Pancreas (tissue), 10 donors: ENCODE measurements around the gene FCRL6. TPM values are rescaled to one million over a fixed set of nuclear protein-coding genes. Genes with fewer than 3 reads are reported as not detected.

Source experiments
- ATAC-seq, 4 donors: fragments of 200-7000 bp; cut with Tn5 transposase; one replicate each; pipeline versions ENCODE4 v1.8.0 to v1.9.1; 2020; ENCODE audit warnings: mild to moderate bottlenecking in 4 of 4, moderate library complexity in 4 of 4
- DNase-seq, 6 donors: peaks; one replicate each; pipeline ENCODE4 v3.0.0-alpha.2; 2020
- FAIRE-seq: peaks from 2 replicates; lab custom pipeline; 2012; peaks lifted over from hg19 to GRCh38; lab: Jason Lieb, UNC
- H3K27ac ChIP-seq, 4 donors: fragments of 200-600 bp; sonication (generic); 1 replicate in 3 of 4; 2 replicates in 1 of 4; pipeline versions ENCODE4 v1.5.0 to v1.8.0; 2020
- H3K27me3 ChIP-seq, 4 donors: fragments of 200-600 bp; one replicate each; pipeline ENCODE4 v1.8.0; 2021
- H3K36me3 ChIP-seq, 3 donors: fragments of 200-600 bp; sonication (generic) in 1 of 3; one replicate each; pipeline versions ENCODE4 v1.5.0 to v1.8.0; 2020 to 2021
- H3K4me1 ChIP-seq, 3 donors: fragments of 200-600 bp; one replicate each; pipeline ENCODE4 v1.8.0; 2021
- H3K4me3 ChIP-seq, 4 donors: fragments of 200-600 bp; sonication (generic) in 2 of 4; one replicate each; pipeline versions ENCODE4 v1.5.0 to v1.8.0; 2020 to 2021
- H3K9me3 ChIP-seq, 4 donors: fragments of 200-600 bp; one replicate each; pipeline ENCODE4 v1.8.0; 2021
- WGBS, 2 donors: extraction: QIAGEN DNeasy Blood & Tissue Kit; methylation state at CpG; one replicate each; pipeline ENCODE4 v1.1.7; 2013; 5-methylcytosine and 5-hydroxymethylcytosine counted together
- intact Hi-C, 3 donors: fragments of 100-400 bp; cut with DNase I; formaldehyde crosslinking; loops; one replicate each; pipeline versions ENCODE4 v1.11.1 to v1.14.2; 2022
- polyA plus RNA-seq, 2 donors: library from polyadenylated mRNA; stranded (reverse); fragments of 200-250 nt; gene quantifications; one replicate each; pipeline ENCODE4 v1.2.3, GENCODE V29; 2013
- total RNA-seq, 6 donors: library from RNA; stranded (reverse); fragmentation: NEBNext Ultra II Directional in 4 of 6; extraction: Animal tissue kit (Norgen Biotek cat#: 25700) in 4 of 6; gene quantifications; one replicate each; pipeline versions ENCODE4 v1.2.1 to v1.2.4, GENCODE V29; 2021 to 2023
- TF ChIP-seq, protein P1 (sequence below), 4 donors: fragments of 200-600 bp; sonication (generic) in 3 of 4; IDR thresholded peaks; one replicate each; pipeline versions ENCODE4 v1.5.0 to v1.8.0; 2021; ENCODE audit warnings: antibody characterized with exemption in 4 of 4
- donor health status: healthy with polysubstance abuse.
- donor health status: DM: no; HTN: no; CAD: no; lungs with moderate emphysema.
- donor health status: DM: no; HTN: no; CAD: no.
- donor health status: control.
- donor health status: control.
- donor health status: Bipolar disorder and iron deficiency.
- donor health status: DM: yes; HTN: yes; CAD: no.
- donor health status: DM: no; HTN: no; CAD: no.
- donor health status: DM: no; HTN: no; CAD: no.
- donor health status: DM: yes; HTN: yes; CAD: no.

FCRL6 gene
- total and polyA plus RNA-seq, 8 donors, result 0.19 to 0.67 (median 0.31) TPM; not detected in 3

DNA sequence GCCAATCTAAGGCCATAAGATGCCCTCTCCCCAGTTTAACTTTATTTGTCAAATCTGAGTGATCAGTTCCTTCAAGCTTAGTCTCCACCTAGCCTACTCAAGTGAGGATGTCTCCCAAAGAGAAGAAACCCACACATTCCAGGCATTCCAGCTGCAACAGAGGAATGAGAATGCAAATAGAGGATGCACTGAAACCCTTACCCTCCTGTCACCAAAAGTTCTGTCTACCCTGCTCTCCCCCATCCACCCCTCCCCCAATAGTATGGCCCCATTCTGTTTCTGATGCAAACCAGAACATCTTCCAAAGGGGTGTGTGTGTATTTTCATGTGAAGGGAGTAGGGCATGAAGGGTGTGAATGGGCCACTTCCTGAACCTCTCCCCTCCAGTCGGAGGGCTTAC, 18.4 kb upstream of the FCRL6 start:
- WGBS, 2 donors, result 79 to 85% methylated on average over 1 of the region's 1 CpG
- H3K36me3 ChIP-seq, result no peaks in the 10 kb centered on the region
- DNase-seq (no peak), FAIRE-seq (no peak), ATAC-seq (no peak)
- no peaks in the 10 kb centered on the region for H3K27me3 ChIP-seq
- H3K27ac ChIP-seq, result no peak overlapping the region
- no peaks in the 10 kb centered on the region for H3K9me3 ChIP-seq
- TF ChIP-seq, protein P1, sequence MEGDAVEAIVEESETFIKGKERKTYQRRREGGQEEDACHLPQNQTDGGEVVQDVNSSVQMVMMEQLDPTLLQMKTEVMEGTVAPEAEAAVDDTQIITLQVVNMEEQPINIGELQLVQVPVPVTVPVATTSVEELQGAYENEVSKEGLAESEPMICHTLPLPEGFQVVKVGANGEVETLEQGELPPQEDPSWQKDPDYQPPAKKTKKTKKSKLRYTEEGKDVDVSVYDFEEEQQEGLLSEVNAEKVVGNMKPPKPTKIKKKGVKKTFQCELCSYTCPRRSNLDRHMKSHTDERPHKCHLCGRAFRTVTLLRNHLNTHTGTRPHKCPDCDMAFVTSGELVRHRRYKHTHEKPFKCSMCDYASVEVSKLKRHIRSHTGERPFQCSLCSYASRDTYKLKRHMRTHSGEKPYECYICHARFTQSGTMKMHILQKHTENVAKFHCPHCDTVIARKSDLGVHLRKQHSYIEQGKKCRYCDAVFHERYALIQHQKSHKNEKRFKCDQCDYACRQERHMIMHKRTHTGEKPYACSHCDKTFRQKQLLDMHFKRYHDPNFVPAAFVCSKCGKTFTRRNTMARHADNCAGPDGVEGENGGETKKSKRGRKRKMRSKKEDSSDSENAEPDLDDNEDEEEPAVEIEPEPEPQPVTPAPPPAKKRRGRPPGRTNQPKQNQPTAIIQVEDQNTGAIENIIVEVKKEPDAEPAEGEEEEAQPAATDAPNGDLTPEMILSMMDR (IDR thresholded peaks at IDR 0.05), result no peak
- intact Hi-C loops, result no loop called here
- H3K4me3 ChIP-seq, result no peak overlapping the region
- H3K4me1 ChIP-seq, result peaks cover 0 to 10% (median 0%) of the 10 kb centered on the region in 3 donors

- intact Hi-C loops, result no loop called here
- H3K4me1 ChIP-seq, result no peaks in the 10 kb centered on the region
- TF ChIP-seq, protein P1 (IDR thresholded peaks at IDR 0.05), result no peak
- 38 to 47% methylated on average over 3 of the region's 3 CpGs for WGBS, 2 donors
- no peak for FAIRE-seq
- no peaks in the 10 kb centered on the region for H3K9me3 ChIP-seq
- H3K4me3 ChIP-seq, result no peak overlapping the region
- H3K36me3 ChIP-seq, result no peaks in the 10 kb centered on the region
- no peaks in the 10 kb centered on the region for H3K27me3 ChIP-seq
- no peak for DNase-seq
- H3K27ac ChIP-seq, result no peak overlapping the region
- ATAC-seq, result no peak
Observed at GRCh38 chr1:159786465-159786864, 15.7 kb upstream of the FCRL6 start.

- Histone ChIP-seq H3K36me3 (no peaks in the 10 kb centered on the region), H3K4me1 (no peaks in the 10 kb centered on the region), H3K27ac (no peak overlapping the region), H3K9me3 (no peaks in the 10 kb centered on the region), H3K4me3 (no peak overlapping the region), H3K27me3 (no peaks in the 10 kb centered on the region)
- intact Hi-C loops, result no loop called here
- DNase-seq (no peak), FAIRE-seq (no peak), ATAC-seq (no peak)
- TF ChIP-seq, protein P1 (IDR thresholded peaks at IDR 0.05), result no peak
- 65 to 74% methylated on average over 3 of the region's 3 CpGs for WGBS, 2 donors
Observed at GRCh38 chr1:159786966-159787365, 15.2 kb upstream of the FCRL6 start.

DNA sequence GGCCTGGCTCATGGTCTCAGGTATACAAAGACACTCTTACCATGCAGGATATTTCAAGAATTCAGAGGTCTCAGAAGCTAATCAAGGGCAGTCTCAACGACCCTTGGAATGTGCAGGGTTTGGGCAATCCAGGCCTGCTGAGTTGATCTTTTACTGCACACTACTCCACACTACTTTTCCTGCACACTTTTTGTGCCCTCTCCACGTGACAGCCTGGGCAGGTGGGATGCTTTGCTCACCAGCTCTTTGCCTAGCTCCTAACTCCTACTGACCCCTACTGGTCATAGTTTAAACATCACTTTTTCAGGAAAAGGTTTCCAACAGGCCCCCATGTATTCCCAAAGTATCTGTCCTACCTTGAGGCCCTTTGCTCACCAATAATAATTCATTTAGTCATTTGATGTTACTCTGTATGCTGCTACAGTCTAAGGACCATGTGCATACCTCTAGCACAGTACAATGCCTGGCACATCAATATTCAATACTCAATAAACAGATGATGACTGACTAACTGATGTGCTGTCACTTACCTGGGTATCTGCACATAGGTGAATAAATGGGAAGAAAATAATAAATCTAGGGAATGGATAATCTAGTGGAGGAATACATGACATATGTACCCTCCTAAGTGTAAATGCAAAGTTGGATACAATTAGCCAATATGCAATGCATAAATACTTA, 11.8 kb upstream of the FCRL6 start:
- H3K4me1 ChIP-seq, result no peaks in the 10 kb centered on the region
- no peaks in the 10 kb centered on the region for H3K9me3 ChIP-seq
- TF ChIP-seq, protein P1 (IDR thresholded peaks at IDR 0.05), result peak in 3 of 4 donors; percentile 42 to 49 (median 45)
- no peak overlapping the region for H3K27ac ChIP-seq
- 3 to 9% methylated on average over 2 of the region's 2 CpGs for WGBS, 2 donors
- intact Hi-C loops, result loop anchor here in 2 of 3 donors (10.0 kb wide), 2 partner anchors 224 to 626 kb away; no protein-coding TSS in a partner anchor
- no peak overlapping the region for H3K4me3 ChIP-seq
- ATAC-seq (peak; percentile 55 to 92 (median 81)), DNase-seq (peak in 3 of 6 donors; percentile 9 to 26 (median 24)), FAIRE-seq (no peak)
- no peaks in the 10 kb centered on the region for H3K27me3 ChIP-seq
- no peaks in the 10 kb centered on the region for H3K36me3 ChIP-seq

DNA sequence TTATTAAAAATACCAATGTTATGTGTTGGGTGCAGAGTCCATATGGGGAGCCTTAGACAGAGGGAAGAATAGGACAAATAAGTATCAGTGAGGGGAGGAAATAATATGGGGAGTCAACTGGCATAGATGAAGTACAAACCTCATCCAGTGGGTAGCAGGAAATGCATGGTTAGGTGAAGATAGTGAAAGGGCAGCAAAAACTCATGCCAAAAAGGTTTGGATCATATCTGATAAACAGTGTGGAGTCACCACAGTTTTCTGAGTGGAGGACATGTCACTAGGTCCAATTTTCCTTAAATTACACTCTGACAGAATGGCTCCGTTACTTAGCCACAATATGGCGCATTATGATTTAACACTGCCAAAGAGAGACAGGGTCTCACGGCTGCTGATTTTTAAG, 11.1 kb upstream of the FCRL6 start:
- H3K4me1 ChIP-seq, result no peaks in the 10 kb centered on the region
- H3K36me3 ChIP-seq, result no peaks in the 10 kb centered on the region
- FAIRE-seq, result no peak
- H3K27me3 ChIP-seq, result no peaks in the 10 kb centered on the region
- H3K4me3 ChIP-seq, result no peak overlapping the region
- DNase-seq, result no peak
- ATAC-seq, result no peak
- H3K9me3 ChIP-seq, result no peaks in the 10 kb centered on the region
- TF ChIP-seq, protein P1 (IDR thresholded peaks at IDR 0.05), result no peak
- H3K27ac ChIP-seq, result no peak overlapping the region
- WGBS, 2 donors, result 49 to 59% methylated on average over 3 of the region's 3 CpGs
- intact Hi-C loops, result loop anchor here in 2 of 3 donors (10.0 kb wide), 2 partner anchors 224 to 626 kb away; no protein-coding TSS in a partner anchor
